Endothelial cell of umbilical vein (primary cell): ENCODE results near the gene NXF1.

Experiments
- EZH2 ChIP-seq: IDR thresholded peaks from 2 replicates; pipeline ENCODE4 v1.6.1; 2012; ENCODE audit warnings: borderline replicate concordance, low read depth, mild to moderate bottlenecking, moderate library complexity, low read length, inconsistent platforms; ENCODE audit not compliant: severe bottlenecking
- POLR2A ChIP-seq: IDR thresholded peaks from 2 replicates; pipeline ENCODE4 v1.6.1; 2012; ENCODE audit warnings: low read depth, mild to moderate bottlenecking, control low read depth, low read length

DNA sequence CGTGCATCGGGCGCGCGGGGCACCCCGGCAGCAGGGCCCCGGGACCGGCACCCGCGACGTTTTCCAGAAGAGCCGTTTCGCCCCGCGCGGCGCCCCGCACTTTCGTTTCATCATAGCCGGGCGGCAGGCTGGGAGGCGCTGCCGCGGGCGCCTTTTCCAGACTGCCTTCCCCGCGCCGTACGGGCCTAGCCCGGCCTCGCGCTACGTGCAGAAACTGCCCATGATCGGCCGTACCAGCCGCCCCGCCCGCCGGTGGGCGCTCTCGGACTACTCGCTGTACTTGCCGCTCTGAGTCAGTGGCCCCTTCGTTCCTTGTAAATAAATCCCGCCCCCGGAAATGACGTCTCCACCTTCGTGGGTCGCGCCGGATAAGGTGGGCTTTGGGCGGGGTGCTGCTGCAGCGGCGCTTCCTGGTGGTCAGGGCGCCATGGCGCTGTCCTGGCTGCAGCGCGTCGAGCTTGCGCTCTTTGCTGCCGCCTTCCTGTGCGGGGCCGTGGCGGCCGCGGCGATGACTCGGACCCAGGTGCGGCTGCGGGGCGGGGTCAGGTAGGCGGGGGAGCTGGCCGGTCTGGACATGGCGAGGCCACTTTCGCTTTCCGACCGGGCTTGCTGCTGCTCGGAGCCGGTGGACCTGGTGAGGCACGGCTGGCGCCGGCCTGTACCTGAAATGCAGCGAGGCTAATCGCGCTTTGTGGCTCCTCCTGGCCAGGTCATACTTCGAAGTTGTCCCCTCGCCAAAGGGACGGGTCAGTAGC lies 18.1 kb downstream of the NXF1 start, which contains the start of gene TMEM179B:
- TF ChIP-seq POLR2A = peak; percentile 97
- no peak for TF ChIP-seq EZH2
